GM06990 (cell line): Measurements from ENCODE around the gene GPC6.
"Not testable (repeated sequence)": the region's sequence is repeated elsewhere in the genome, so short reads cannot be mapped to it uniquely, and the experiment has no call there.

Experiments used
- DNase-seq: peaks from one replicate; pipeline ENCODE4 v3.0.0-alpha.2; 2011; ENCODE audit not compliant: insufficient read length; ENCODE audit errors: extremely low read depth
- H3K27me3 ChIP-seq: replicated peaks from 2 replicates; pipeline ENCODE4 v1.6.0; 2011; ENCODE audit warnings: low read length; ENCODE audit not compliant: control insufficient read depth, insufficient read depth
- H3K36me3 ChIP-seq: 2 replicates; pipeline ENCODE4 v1.5.1; 2011; ENCODE audit warnings: low read length; ENCODE audit not compliant: control insufficient read depth, insufficient read depth
- H3K4me3 ChIP-seq: replicated peaks from 2 replicates; pipeline ENCODE4 v1.5.1; 2011; ENCODE audit warnings: low read depth, mild to moderate bottlenecking, control low read depth, low read length
- TF ChIP-seq, protein P1 (sequence below): IDR thresholded peaks from 2 replicates; pipeline ENCODE4 v1.5.1; 2011; ENCODE audit warnings: low read length, control low read depth, mild to moderate bottlenecking, inconsistent platforms; ENCODE audit not compliant: insufficient read depth, poor library complexity, severe bottlenecking

GPC6 gene

DNA sequence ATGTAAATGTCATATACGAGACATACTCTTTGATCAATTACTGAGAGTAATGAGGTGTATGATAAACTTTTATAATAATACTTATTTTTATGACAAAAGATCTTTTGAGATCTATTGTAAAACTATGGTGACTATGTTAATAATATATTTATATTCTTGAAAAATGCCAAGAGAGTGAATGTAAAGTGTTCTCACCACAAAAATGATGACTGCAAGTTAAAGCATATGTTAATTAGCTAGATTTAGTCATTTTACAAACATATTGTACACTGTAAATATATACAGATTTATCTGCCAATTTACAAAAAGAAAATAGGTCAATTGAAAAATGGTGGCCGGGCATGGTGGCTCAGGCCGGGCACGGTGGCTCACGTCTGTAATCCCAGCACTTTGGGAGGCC is 81.0 kb downstream of the GPC6 start:
- no peak for DNase-seq

DNA sequence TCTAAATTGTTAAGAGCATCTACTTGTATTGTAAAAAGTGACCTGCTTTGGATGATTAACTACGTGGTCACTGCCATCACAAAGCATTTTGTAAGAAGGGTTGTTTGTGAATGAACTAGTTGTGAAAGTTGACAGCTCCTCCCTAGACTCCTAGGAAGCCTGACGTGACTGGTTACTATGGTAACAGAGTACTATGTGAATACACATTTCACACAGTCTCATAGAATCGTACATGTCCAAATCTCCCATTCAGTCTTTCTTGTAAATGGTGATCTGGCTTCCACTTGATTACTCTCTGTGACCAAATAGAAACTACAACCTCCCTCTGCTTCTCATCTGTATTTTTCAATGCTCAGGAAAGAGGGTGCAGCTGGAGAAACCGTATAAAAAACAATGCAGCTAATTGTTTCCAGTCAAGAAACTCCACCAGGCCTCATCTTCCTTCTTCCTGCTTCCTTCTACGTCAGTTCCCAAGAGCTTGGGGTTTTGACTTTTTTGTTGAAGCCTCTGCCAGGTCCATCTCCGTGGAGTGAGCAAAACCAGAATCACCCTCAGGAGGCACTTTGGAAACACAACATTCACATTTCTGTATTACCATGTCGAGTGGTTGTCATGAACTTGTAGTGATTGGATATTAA is 83.4 kb downstream of the GPC6 start:
- TF ChIP-seq, protein P1, sequence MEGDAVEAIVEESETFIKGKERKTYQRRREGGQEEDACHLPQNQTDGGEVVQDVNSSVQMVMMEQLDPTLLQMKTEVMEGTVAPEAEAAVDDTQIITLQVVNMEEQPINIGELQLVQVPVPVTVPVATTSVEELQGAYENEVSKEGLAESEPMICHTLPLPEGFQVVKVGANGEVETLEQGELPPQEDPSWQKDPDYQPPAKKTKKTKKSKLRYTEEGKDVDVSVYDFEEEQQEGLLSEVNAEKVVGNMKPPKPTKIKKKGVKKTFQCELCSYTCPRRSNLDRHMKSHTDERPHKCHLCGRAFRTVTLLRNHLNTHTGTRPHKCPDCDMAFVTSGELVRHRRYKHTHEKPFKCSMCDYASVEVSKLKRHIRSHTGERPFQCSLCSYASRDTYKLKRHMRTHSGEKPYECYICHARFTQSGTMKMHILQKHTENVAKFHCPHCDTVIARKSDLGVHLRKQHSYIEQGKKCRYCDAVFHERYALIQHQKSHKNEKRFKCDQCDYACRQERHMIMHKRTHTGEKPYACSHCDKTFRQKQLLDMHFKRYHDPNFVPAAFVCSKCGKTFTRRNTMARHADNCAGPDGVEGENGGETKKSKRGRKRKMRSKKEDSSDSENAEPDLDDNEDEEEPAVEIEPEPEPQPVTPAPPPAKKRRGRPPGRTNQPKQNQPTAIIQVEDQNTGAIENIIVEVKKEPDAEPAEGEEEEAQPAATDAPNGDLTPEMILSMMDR = no peak
- no peak for DNase-seq
- no peak overlapping the region for H3K4me3 ChIP-seq
- H3K27me3 ChIP-seq = no peaks in the 10 kb centered on the region
- H3K36me3 ChIP-seq = no peaks in the 10 kb centered on the region

More for the DNA sequence above, 81.0 kb downstream of the GPC6 start:
- Histone ChIP-seq H3K36me3 (no peaks in the 10 kb centered on the region), H3K4me3 (no peak overlapping the region), H3K27me3 (no peaks in the 10 kb centered on the region)
- TF ChIP-seq, protein P1 = no peak

DNA sequence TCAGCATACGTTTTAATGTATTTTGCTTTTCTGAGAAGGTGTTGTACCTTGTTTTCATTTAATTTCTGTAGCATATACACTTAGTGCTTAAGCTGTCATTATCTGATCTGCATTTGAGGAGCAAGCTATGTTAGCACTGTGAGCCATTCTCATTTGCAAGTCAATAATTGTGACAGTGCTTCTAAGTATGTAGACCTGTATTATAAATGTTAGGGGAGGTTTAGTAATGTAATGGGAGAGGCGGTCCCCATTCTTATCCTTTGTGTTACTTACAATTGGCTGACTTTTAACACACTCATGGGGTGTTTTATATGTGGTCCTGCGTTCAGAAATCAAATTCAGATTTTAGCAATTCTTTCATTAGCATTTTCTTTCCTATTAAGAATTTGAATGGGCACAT is 90.2 kb downstream of the GPC6 start:
- TF ChIP-seq, protein P1 = no peak
- no peak for DNase-seq
- H3K4me3 ChIP-seq = no peak overlapping the region
- H3K36me3 ChIP-seq = no peaks in the 10 kb centered on the region
- no peaks in the 10 kb centered on the region for H3K27me3 ChIP-seq

DNA sequence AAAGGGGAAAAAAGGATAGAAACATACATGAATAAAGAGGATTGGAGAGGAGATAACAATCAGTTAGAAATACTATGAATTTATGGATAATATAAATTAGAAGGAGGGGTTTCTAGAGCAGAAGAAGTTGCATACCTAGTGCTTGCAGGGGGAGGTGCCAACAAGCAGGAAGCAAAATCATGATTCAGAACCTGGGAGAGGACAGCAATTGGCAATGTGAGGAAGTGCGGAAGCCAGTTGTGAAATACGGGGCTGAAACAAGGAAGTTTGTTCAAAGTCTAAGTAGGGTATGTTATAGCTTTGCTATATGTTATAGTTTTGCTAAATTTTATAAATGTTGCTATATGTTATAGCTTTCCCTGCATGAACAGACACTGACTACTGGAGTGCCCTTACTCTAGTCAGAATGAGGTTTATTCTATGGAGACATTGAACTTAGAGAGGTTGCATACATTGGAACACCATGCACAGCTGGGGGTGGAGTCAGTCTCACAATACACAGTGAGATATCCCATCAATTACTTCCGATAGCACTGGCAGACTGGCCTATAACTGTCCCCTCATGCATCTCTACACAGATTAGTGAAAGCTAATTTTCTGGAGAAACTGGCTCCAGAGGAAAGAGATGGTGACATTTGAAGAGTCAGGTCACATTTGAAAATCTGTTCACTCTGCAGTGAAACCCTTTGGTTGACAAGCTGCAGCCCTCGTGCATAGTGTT is 92.1 kb downstream of the GPC6 start:
- no peak overlapping the region for H3K4me3 ChIP-seq
- DNase-seq = no peak
- no peaks in the 10 kb centered on the region for H3K36me3 ChIP-seq
- H3K27me3 ChIP-seq = no peaks in the 10 kb centered on the region
- TF ChIP-seq, protein P1 = no peak

DNA sequence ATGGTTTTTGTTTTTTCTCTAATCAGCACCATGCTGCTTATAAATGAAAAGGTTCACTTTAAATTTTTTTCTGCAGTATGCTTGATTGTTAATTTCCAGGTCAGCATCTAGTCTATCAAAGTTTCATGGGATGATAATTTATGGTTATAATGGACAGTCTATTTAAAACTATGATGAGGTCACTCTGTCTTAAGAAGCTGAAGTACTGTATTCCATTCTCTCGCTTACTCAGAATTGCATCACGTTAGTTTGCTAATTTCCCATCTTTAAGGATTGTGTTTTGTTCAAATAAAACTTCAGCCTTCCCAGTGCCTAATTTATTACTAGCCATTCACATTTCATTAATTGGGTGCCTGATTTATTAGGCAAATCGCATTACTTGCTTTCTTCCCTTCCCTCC is 94.3 kb downstream of the GPC6 start:
- no peak for DNase-seq
- Histone ChIP-seq H3K27me3 (no peaks in the 10 kb centered on the region), H3K36me3 (no peaks in the 10 kb centered on the region), H3K4me3 (no peak overlapping the region)
- TF ChIP-seq, protein P1 = no peak

DNA sequence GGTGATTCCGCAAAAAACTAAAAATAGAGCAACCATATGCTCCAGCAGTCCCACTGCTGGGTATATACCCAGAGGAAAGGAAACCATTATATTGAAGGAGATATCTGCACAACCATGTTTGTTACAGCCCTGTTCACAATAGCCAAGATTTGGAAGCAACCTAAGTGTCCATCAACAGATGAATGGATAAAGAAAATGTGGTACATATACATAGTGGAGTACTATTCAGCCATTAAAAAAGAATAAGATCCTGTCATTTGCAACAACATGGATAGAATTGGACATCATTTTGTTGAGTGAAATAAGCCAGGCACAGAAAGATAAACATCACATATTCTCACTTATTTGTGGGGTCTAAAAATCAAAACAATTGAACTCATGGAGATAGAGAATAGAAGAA is 97.3 kb downstream of the GPC6 start:
- H3K4me3 ChIP-seq, DNase-seq, H3K36me3 ChIP-seq, H3K27me3 ChIP-seq: not testable (repeated sequence)
